Epithelial cell of proximal tubule (primary cell): ENCODE measurements around the gene ARHGAP45. TPM values are rescaled to one million over a fixed set of nuclear protein-coding genes. Genes with fewer than 3 reads are reported as not detected.
A peak's percentile ranks its signal among the peaks of the same experiment; 100 is the strongest.

Source experiments
- DNase-seq: peaks from one replicate; pipeline ENCODE4 v3.0.0-alpha.2; 2011; ENCODE audit warnings: low read depth
- H3K4me3 ChIP-seq: 2 replicates; pipeline ENCODE4 v1.5.1; 2011; ENCODE audit warnings: low read depth, mild to moderate bottlenecking, low read length
- total RNA-seq: library from RNA; depleted of rRNA; stranded (reverse); fragments of >200 nt; gene quantifications from 2 replicates; pipeline ENCODE4 v1.2.3, GENCODE V29; 2015
- TF ChIP-seq, protein P1 (sequence below): conservative IDR thresholded peaks from 2 replicates; pipeline ENCODE4 v1.5.1; 2012; ENCODE audit warnings: low read depth, mild to moderate bottlenecking, low read length

Gene ARHGAP45
- total RNA-seq, 1 donor from 2014 or later: 6.7 TPM

DNA sequence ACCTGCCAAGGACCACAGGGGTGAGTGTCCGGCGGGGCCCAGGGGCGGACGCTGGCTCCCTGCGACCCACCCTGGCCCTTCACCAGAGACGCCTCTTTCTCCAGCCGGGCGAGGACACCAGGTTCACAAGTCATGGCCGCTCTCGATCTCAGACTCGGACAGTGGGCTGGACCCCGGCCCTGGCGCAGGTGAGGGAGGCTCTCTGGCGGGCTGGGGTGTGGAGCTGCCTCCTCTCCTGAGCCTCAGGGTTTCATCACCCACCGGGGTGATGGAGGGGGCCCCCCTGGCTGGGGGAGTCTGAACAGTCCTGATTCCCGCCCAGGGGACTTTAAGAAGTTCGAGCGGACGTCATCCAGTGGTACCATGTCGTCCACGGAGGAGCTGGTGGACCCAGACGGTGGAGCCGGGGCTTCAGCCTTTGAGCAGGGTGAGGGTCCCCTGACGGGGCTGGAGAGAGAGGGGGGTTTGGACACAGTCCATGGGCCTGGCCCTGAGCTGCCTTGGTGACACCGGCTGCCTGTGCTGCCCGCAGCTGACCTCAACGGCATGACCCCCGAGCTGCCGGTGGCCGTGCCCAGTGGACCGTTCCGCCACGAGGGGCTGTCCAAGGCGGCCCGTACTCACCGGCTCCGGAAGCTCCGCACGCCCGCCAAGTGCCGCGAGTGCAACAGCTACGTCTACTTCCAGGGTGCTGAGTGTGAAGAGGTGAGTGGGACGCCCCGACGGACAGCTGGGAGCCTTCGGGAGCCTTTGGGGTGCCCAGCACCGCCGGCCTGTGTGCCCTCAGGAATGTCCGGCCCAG, 13.6 kb downstream of the ARHGAP45 start:
- TF ChIP-seq, protein P1, sequence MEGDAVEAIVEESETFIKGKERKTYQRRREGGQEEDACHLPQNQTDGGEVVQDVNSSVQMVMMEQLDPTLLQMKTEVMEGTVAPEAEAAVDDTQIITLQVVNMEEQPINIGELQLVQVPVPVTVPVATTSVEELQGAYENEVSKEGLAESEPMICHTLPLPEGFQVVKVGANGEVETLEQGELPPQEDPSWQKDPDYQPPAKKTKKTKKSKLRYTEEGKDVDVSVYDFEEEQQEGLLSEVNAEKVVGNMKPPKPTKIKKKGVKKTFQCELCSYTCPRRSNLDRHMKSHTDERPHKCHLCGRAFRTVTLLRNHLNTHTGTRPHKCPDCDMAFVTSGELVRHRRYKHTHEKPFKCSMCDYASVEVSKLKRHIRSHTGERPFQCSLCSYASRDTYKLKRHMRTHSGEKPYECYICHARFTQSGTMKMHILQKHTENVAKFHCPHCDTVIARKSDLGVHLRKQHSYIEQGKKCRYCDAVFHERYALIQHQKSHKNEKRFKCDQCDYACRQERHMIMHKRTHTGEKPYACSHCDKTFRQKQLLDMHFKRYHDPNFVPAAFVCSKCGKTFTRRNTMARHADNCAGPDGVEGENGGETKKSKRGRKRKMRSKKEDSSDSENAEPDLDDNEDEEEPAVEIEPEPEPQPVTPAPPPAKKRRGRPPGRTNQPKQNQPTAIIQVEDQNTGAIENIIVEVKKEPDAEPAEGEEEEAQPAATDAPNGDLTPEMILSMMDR: no peak
- no peak for DNase-seq
- H3K4me3 ChIP-seq: no peak overlapping the region

DNA sequence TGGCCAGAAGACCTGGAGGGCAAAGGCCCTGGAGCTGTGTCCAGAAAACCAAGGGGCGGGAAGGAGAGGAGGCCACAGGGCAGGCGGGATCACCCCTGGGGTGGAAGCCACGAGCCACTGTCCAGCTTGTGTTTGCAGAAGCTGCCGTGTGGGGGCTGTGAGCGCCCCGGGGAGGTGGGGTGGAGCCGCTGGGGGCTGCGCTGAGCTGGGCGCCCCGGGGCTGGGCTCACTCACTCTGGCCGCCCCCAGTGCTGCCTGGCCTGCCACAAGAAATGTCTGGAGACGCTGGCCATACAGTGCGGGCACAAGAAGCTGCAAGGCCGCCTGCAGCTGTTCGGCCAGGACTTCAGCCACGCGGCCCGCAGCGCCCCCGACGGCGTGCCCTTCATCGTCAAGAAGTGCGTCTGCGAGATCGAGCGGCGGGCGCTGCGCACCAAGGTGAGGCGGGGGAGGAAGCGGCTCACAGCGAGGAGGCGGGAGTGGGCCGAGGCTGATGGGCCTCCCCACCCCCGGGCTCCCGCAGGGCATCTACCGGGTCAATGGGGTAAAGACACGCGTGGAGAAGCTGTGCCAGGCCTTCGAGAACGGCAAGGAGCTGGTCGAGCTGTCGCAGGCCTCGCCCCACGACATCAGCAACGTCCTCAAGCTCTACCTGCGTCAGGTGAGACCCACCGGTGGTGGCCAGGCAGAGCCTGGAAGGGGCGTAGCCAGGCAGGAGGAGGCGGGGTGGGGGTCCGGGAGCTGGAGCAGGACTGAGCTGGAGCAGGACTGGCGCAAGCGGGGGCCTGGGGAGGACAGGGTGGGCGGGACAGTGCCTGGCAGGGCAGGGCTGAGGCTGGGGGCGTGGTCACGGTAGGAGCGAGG, 14.6 kb downstream of the ARHGAP45 start:
- peak overlapping the region; percentile 24 for H3K4me3 ChIP-seq
- TF ChIP-seq, protein P1: no peak
- DNase-seq: no peak

DNA sequence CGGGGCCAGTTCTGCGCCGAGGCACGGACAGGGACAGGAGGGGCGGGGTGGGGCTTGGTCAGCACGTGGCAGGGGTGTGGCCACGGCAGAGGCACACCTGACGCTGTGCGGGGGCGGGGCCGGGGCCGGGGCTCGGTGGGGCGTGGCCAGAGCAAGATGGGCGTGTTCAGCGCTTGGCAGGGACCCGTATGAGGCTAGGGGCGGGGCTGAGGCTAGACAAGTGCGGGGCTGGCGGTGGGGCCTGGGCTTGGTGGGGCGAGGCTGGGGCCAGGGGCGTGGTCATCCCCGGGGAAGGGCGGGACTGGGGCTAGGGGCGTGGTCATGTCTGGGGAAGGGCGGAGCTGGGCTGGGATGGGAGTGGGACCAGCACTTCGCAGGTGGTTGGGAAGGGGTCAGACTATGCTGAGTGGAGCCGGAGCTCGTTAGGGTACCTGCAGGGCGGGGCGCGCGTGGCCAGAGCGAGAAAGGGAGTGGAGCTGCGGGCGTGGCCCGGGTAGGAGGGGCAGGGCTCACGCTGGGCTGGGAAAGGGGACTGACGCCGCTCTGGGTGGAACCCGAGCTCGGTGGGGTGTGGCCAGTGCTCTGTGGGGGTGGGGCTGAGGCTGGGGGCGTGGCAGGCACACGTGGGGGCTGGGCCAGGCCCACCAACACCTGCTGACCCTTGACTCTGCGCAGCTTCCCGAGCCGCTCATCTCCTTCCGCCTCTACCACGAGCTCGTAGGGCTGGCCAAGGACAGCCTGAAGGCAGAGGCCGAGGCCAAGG, 15.4 kb downstream of the ARHGAP45 start:
- peak overlapping the region; percentile 45 for H3K4me3 ChIP-seq
- TF ChIP-seq, protein P1: no peak
- no peak for DNase-seq

DNA sequence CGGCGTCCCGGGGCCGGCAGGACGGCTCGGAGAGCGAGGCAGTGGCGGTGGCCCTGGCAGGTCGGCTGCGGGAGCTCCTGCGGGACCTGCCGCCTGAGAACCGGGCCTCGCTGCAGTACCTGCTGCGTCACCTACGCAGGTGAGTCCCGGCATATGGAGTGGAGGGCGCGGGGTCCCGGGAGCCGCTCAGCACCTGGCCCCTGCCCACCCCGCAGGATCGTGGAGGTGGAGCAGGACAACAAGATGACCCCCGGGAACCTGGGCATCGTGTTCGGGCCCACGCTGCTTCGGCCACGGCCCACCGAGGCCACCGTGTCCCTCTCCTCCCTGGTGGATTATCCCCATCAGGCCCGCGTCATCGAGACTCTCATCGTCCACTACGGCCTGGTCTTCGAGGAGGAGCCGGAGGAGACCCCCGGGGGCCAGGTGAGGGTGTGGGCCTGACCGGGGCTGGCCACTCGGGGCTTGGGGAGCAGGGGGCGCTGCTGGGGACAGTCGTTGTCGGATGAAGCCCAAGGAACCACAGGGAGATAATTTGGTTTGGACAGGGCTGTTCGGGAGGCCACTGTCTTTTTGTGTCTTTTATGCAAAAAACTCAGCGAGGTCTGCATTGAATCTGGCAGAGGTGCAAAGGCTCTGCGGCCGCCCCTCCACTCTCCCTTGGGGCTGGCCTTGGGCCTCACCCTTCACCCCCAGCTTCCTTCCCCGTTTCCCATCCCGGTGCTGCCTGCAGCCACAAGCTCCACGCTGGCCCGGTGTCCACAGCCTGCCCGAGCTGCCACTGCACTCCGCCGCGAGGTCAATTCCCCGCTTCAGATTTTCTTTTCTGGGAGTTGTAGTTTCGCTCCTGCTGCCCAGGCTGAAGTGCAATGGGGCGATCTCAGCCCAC, 16.2 kb downstream of the ARHGAP45 start:
- TF ChIP-seq, protein P1: no peak
- DNase-seq: no peak
- H3K4me3 ChIP-seq: peak overlapping the region; percentile 45

DNA sequence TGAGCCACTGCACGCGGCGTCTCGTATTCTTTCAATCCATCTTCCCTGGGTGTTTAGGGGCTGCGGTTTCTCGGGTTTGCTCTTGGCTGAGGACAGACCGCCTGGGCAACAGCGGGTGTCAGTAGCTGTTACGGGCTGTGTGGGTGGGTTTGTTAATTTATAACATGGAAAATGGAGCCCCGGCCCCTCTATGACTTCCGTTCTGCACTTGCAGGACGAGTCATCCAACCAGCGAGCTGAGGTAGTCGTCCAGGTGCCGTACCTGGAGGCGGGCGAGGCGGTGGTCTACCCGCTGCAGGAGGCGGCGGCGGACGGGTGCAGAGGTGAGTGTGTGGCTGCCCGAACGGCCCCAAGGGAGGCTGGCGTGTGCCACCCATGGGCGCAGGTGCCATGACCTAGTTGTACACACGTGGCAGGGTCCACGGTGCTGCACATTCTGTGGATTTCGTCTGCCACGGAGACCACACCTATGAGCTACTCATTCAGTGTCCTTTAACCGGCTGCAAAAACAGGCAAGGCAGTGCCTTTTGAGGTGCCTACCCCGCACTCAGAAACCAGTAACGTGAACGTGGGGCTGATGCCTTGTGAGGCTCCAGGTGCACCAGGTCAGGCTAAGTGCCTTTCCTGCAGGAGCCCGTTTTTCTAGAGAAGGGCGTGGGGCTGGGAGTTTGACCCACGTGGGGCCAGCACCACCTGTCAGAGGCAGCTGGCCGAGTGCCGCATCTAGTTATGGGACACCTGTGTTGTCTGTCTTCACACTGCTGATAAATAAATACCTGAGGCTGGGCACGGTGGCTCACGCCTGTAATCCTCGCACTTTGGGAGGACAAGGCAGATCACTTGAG, 17.3 kb downstream of the ARHGAP45 start:
- peak overlapping the region; percentile 4 for H3K4me3 ChIP-seq
- TF ChIP-seq, protein P1: no peak
- DNase-seq: no peak
